Activated CD4-positive, alpha-beta T cell treated with anti-CD3 and anti-CD28 coated beads, Interleukin-2, amount 50 U/mL, for 1 hour (primary cell): ENCODE data around the gene PHF1.

ENCODE experiments used
- DNase-seq: peaks from one replicate; pipeline ENCODE4 v3.0.0-alpha.2; 2020

Gene PHF1

DNA sequence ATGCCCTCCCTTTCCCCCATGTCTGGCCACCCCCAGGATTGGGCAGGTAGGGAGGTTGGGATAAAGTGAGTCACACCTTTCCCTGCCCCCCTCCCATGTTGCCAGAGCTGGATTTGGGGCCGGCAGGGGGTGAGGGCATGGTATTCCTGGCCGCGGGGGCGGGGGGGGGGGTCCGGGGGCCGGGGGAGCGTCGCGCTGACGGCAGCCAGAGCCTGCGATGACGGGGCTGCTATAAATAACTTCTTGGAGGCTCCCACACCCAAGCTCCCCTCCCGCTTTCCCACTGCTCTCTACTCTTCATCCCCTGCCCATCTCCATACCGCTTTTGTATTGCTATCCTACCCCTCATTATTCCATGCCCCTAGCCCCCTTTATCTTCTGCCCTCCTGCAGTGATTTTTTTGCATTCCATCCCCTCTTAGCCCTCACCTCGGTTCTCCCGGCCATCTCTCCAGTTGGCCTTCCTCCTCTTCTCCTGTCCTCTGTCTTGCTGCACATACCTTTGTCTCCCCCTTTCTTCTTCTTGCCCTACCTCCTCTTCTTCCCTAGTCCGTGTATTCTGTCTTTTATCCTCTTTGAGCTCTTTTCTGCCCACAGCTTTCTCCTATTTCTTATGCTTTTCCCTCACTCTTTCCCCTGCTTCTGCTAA, 22.9 kb downstream of the PHF1 start:
- DNase-seq = no peak

DNA sequence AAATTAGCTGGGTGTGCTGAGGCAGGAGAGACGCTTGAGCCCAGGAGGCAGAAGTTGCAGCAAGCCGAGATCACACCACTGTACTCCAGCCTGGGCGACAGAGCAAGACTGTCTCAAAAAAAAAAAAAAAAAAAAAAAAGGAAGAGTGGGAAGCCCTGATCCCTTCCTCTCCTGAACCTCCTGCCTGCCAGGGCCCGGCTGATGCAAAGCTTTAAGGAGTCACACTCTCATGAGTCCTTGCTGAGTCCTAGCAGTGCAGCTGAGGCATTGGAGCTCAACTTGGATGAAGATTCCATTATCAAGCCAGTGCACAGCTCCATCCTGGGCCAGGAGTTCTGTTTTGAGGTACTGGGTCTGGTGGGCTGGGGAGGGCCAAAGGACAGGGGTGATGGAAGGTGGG, 24.1 kb downstream of the PHF1 start:
- no peak for DNase-seq

DNA sequence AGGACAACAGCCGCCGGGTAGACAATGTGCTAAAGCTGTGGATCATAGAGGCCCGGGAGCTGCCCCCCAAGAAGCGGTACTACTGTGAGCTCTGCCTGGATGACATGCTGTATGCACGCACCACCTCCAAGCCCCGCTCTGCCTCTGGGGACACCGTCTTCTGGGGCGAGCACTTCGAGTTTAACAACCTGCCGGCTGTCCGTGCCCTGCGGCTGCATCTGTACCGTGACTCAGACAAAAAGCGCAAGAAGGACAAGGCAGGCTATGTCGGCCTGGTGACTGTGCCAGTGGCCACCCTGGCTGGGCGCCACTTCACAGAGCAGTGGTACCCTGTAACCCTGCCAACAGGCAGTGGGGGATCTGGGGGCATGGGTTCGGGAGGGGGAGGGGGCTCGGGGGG, 26.9 kb downstream of the PHF1 start:
- no peak for DNase-seq

DNA sequence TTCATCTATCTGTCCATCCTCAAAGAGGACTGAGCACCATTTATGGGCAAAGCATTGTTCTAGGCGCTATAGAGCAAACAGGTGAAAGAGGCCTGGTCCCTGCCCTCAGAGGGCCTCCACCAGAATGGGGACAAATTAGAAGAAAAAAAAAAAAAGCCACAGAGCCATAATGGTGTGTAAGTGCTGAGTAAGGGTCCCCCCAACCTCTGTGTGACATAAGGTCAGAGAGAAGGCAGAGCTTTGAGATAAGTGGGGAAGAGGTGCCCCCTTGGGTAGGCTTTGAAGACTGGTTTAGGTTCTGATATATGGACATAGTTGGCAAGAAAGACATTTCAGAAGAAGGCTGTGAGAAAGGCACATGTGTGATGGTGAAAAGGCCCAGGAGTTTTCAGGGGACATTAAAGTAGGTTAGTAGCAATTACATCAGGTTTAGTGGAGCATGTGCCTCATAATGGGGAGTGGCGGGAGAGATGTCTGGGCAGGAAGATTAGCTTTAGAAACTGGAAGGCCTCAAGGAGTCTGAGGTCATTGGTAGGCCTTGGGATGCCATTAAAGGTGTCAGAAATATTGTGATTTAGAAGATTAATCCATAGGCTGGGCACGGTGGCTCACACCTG, 28.3 kb downstream of the PHF1 start:
- DNase-seq = no peak

DNA sequence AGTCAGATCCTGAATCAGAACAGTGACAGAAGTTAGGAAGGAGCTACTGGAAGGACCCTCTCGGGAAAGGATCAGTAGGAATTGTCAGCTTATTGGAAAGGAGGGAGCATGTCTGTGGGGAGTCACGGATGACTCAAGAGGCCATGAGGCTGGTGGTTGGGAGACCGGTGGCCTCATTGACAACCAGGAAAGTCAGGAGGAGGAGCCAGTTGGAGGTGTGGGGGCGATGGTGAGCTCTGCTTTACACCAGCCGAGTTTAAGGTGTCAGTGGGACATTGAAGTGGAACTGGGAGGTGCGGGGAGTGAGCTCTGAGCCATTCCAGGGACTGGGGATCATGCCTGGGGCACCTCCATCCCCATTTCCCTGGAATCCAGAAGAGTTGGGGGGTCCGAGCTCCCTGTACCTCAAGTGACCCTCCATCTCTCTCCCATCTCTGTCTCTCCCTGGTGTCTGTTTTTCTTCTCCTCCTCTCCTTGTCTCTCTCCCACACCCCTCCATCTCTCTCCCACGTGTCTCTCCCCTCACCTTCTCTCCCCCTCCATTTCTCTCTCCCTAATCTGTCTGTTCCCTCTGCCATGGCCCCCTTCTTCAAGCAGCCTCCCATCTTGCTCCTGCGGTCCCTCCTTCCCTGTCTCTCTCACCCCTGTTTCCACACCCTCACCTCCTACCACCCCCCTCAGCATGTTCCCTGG, 29.3 kb downstream of the PHF1 start:
- DNase-seq = no peak

DNA sequence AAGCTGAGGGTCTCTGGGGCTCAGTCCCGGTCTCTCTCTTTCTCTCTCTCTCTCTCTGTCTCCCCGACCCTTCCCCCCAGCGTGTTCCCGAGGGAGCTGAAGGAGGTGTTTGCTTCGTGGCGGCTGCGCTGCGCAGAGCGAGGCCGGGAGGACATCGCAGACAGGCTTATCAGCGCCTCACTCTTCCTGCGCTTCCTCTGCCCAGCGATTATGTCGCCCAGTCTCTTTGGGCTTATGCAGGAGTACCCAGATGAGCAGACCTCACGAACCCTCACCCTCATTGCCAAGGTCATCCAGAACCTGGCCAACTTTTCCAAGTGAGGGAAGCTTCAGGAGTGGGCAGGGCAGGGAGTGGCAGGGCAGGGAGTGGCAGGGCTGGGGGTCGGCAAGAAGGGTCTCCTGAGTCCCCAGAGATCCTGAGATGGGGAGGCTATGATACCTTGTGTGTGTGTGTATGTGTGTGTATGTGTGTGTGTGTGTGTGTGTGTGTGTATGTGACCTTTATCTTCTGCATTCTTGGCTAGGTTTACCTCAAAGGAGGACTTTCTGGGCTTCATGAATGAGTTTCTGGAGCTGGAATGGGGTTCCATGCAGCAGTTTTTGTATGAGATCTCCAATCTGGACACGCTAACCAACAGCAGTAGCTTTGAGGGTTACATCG, 30.0 kb downstream of the PHF1 start:
- no peak for DNase-seq

DNA sequence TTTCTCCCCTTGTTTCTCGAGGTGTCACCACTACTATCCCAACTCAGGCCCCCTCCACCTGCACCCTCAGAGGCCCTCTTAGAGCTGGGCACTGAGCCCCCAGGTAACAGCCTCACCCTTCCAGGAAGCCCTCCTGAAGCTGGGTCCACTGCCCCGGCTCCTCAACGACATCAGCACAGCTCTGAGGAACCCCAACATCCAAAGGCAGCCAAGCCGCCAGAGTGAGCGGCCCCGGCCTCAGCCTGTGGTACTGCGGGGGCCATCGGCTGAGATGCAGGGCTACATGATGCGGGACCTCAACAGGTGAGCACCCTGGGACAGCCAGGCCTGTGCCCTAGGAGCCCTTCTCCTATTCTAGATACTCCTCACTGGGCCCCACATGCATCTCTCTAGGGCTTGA, 30.6 kb downstream of the PHF1 start:
- DNase-seq = no peak

DNA sequence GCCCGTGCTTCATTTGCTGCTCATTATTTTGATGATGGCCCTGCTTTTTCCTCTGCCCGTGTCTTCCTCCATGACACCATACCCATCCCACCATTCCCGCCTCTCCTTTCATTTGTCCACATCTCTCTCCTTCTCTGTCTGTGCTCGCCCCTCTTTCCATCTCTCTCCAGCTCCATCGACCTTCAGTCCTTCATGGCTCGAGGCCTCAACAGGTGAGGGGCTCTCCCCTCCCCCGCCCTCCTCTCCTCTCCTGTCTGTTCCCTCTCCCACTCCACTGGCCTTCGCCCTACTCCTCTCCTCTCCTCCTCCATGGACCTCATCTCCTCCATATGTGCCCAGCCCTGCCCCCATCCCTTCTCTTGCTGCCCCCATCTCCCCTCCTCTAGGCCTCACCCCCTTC, 31.5 kb downstream of the PHF1 start:
- no peak for DNase-seq

DNA sequence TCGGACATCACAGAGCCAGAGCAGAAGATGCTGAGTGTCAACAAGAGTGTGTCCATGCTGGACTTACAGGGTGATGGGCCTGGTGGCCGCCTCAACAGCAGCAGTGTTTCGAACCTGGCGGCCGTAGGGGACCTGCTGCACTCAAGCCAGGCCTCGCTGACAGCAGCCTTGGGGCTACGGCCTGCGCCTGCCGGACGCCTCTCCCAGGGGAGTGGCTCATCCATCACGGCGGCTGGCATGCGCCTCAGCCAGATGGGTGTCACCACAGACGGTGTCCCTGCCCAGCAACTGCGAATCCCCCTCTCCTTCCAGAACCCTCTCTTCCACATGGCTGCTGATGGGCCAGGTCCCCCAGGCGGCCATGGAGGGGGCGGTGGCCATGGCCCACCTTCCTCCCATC, 32.2 kb downstream of the PHF1 start:
- DNase-seq = no peak

DNA sequence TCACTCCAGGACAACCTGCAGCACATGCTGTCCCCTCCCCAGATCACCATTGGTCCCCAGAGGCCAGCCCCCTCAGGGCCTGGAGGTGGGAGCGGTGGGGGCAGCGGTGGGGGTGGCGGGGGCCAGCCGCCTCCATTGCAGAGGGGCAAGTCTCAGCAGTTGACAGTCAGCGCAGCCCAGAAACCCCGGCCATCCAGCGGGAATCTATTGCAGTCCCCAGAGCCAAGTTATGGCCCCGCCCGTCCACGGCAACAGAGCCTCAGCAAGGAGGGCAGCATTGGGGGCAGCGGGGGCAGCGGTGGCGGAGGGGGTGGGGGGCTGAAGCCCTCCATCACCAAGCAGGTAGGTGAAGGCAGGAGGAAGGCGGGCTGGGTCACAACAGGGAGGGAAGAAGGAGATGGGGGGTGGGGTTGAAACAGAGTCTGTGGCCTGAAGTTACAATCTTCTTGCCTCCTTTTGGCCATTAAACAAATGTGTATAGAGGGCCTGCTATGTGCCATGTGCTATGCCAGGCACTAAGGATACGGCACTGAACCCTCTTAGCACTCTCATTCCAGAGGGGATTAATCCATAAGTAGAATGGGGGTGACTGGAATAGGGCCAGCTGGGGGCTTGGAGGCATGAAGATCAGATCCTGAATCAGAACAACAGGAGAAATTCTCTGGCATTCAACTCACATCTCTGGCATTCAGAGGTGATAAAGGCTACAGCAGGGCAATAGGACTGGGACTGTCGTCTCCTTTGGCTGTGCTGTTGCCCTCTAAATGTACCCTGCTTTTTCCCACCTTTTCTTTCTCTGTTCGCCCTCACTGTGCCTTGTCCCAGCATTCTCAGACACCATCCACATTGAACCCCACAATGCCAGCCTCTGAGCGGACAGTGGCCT, 33.0 kb downstream of the PHF1 start:
- no peak for DNase-seq

DNA sequence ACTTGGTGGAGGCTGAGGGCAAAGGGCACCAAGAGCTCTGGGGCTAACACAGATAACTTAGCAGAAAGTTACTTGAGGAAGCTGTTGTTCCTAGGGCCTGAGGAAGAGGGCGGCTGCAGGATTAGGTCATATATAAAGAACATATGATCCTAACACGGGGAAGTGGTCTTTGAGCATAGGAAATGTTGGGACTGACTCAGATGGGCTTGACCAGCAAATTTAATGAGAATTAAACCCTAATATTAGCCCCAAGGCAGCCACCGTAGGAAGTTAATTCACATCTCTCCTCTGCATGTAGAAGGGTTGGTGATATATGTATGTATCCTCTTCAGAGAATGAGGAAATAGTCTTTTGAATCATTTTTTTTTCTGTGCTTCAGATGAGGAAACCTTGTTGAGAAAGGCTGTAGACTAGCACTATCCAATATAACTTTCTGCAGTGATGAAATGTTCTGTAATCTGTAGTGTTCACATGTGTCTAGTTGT, 34.3 kb downstream of the PHF1 start:
- no peak for DNase-seq

DNA sequence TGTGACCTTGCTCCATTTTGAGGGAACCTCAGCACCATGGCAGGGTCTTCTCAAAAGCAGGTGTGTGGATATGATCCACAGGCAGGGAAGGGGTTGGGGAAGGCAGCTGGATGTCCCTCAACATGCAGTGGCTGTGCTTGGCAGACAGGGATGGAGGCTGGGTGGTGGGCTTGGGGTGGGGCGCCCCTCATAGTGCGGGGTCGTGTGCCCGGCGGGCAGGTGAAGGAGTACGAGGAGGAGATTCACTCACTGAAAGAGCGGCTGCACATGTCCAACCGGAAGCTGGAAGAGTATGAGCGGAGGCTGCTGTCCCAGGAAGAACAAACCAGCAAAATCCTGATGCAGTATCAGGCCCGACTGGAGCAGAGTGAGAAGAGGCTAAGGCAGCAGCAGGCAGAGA, 35.5 kb downstream of the PHF1 start:
- no peak for DNase-seq

DNA sequence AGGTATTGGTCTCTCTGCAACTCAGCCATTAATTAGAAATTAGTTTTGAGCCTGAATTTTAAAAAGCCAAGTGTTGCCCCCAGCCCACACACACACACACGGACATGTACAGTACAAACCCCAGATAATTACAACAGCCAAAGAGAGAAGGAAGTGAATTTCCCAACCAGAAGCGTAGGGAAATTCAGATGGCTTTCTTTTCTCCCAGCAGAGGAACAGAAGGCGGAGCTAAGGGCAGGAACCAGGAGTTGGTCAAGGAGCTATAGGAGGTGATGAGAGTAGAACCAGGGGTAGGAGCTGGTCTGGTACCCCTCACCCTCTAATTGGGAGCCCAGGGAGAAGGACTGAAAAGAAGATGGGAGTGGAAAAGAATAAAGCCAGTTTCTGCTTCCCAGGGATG, 39.6 kb downstream of the PHF1 start:
- DNase-seq = no peak

DNA sequence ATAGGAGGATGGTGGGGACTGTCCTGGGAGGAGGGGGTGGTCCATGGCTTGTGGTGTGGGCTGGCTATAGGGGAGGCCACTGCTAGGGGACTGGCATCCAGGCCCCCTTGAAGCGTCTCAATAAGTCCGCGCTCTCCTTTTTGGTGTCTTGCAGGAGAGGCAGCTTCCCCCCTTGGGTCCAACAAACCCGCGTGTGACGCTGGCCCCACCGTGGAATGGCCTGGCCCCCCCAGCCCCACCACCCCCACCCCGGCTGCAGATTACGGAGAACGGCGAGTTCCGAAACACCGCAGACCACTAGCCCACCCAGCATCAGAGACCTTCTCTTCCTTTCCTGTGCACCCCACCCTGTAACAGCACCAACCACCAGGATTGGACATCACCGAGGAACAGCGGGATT, 40.8 kb downstream of the PHF1 start:
- DNase-seq = no peak

DNA sequence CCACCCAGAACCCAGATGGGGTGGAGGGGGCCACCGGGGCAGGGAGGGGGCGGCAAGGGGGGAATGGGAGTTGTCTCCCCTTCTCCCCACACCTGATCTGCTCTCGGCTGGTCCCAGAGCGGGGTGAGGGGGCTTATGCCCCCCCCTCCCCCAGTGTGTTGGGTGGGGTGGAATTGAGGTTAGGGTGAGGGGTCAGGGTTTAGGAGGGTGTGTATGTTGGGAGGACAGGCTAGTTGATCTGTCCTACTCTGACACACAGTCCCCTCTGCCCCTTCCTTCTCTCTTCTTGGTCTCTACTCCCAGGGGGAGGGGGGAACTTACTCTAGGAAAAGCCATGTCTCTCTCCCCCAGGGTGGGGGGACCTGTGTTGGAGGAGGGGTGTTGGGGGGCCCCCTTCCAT, 41.7 kb downstream of the PHF1 start:
- no peak for DNase-seq

DNA sequence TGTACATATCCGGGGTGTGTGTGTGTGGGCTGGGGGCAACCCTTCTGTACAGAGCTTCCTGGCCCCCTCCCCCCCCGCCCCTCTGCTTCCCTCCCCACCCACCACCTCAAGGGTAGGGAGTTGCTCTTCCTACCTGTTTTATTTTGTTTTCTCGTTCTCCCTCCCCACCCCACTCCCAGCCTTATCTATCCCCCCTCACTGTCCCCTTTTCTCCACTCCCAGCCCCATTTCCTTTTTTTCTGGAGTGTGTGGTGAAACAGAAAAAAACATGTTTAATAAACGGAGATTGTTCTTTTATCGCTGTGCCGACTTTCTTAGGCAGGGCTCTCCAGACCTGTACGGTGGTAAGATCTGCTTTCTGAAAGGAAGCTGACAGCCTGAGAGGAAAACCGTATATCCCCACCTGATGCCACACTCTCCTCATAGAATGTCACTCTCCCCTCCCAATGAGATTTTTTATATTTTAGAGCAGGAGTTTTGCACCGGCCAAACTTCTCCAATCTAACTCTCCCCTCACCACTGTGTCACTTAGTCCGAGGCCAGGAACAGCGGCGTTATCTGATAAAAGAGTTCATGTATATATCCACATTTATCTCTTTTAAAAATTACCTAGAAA, 42.7 kb downstream of the PHF1 start:
- DNase-seq = no peak

DNA sequence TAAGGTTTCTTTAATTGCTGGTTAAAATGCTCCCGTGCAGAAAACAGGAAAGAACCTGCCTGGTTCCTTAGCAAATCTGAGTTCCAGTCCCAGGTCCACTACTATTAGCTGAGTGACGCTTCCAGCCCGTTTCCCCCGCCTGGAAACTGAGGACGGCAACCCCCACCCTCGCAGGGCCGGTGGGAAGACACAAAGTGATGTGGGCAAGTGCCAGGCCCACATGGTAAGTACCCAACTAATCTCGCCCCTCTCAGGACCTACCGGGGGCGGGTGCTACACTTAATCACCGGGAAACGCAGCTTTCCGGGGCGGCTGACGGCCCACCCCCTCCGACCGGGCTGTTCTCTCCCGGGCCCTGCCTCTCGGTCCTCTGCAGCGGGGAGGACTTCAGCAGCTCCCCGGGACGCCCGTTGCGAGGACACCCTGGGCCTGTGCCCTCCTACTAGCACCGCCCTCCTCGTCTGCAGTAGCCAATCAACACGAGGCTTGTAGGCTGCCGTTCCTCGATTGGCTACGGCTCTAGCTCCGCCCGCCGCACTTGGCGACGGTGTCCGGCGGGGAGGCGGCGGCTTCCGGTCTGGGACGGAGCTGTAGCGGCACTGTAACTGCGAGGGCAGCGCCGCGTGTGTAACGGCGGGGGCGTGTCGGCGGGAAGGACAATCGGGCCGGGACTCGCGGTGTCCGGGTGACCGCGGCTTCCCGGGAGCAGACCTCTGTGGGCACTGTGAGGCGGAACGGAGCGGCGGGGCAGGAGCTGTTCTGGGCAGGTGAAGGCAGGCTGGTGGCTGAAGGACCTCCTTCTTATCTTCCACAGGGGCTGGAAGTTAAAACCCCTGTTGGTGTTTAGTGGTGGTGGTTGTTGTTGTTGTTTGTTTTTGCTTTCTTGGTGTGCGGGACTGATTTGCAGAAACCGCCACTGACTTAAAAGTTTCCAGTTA, 43.5 kb downstream of the PHF1 start, which contains the start of gene ZBTB9:
Gene ZBTB9 (plus strand): TSS at position 568 of the 938 bp plus-strand sequence. CDS start 525 bp downstream, outside the sequence.
- DNase-seq = peak; percentile 91

DNA sequence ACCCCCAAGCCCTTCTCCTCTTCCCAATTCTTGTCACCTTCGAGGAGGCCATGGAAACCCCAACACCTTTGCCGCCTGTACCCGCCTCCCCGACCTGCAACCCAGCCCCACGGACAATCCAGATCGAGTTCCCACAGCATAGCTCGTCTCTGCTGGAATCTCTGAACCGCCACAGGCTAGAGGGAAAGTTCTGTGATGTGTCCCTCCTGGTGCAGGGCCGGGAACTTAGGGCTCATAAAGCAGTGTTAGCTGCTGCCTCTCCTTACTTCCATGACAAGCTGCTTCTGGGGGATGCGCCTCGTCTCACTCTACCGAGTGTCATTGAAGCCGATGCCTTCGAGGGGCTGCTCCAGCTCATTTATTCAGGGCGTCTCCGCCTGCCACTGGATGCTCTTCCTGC, 44.2 kb downstream of the PHF1 start:
- DNase-seq = no peak

DNA sequence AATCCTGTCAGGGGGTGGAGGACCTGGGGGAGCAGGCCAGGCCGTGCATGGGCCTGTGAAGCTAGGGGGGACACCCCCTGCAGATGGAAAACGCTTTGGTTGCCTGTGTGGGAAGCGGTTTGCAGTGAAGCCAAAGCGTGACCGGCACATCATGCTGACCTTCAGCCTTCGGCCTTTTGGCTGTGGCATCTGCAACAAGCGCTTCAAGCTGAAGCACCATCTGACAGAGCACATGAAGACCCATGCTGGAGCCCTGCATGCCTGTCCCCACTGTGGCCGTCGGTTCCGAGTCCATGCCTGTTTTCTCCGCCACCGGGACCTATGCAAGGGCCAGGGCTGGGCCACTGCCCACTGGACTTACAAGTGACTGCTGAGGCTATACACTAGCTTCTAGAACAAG, 45.3 kb downstream of the PHF1 start:
- no peak for DNase-seq

DNA sequence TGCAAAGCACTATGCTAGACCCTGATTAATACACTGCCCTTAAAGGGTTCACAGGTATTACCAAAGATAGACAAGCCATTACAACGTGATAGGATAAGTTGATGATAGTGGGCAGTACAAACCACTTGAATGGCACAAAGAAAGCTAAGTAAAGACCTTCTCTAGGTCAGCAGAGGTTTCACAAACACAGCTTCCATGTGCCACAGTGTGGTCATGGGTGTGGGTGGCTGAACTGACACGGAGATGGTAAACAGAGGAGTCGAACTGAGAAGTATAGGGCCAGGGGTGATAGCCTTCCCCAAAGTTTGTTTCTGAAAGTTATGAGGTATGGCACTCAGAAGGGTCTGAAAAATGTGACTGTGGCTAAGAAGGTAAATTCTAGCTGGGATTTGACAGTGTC, 47.9 kb downstream of the PHF1 start:
- no peak for DNase-seq

DNA sequence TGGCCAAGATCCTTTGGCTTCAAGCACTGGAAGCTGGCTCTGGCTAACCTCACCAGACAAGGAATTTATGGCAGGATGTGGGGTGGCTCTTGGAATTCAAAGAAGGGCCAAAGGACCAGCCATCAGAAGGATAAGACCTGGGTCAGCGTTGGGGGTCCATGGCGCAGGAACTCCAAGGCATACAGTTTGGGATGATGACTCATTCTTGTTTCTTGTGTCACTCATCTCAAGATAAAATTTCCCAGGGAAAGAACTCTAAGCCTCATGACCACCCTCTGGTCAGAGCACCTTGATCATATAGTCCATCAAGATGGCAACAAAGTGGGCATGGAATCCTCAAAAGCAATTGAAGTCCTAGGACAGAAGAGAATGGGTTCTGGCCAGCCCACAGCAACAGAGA, 48.4 kb downstream of the PHF1 start:
- no peak for DNase-seq
